ENCODE measurements around the gene FSHR.

- TF ChIP-seq ZNF8 (CRISPR knock-in tag; IDR thresholded peaks at IDR 0.05) (no peak), ZFP30 (CRISPR knock-in tag; IDR thresholded peaks at IDR 0.05) (no peak), PPARA (CRISPR knock-in tag; IDR thresholded peaks at IDR 0.05; ENCODE audit: borderline replicate concordance) (no peak), TOX (CRISPR knock-in tag; IDR thresholded peaks at IDR 0.05; ENCODE audit: borderline replicate concordance) (no peak), CREB5 (CRISPR knock-in tag; IDR thresholded peaks at IDR 0.05; ENCODE audit: low read depth) (no peak), ARNTL (CRISPR knock-in tag; IDR thresholded peaks at IDR 0.05; ENCODE audit: borderline replicate concordance, low read depth) (no peak), BACH2 (CRISPR knock-in tag; IDR thresholded peaks at IDR 0.05; ENCODE audit: borderline replicate concordance) (no peak), SNAI2 (CRISPR knock-in tag; IDR thresholded peaks at IDR 0.05) (no peak), CSRNP3 (CRISPR knock-in tag; IDR thresholded peaks at IDR 0.05) (no peak)
Observed at GRCh38 chr2:48934807-48935206, 219.5 kb downstream of the FSHR start.

Measured in SK-N-SH treated with all-trans-retinoic acid at 6 μM for 48 hours (cell line).